Middle frontal gyrus (tissue), 1 donor: ENCODE results near the gene SASS6.
"Not testable (repeated sequence)": the region's sequence is repeated elsewhere in the genome, so short reads cannot be mapped to it uniquely, and the experiment has no call there.

Source experiments
- DNase-seq: peaks from one replicate; pipeline ENCODE4 v3.0.0-alpha.2; 2015; ENCODE audit warnings: low spot score; ENCODE audit errors: extremely low spot score

SASS6 gene

GRCh38 chr1:100050139-100050538 is 82.6 kb downstream of the SASS6 start:
- no peak for DNase-seq

- not testable (repeated sequence) for DNase-seq
Observed at GRCh38 chr1:100047235-100047708, 85.5 kb downstream of the SASS6 start.

- no peak for DNase-seq
Observed at GRCh38 chr1:100045206-100045605, 87.5 kb downstream of the SASS6 start.

- DNase-seq: no peak
Observed at GRCh38 chr1:100039591-100039990, 93.1 kb downstream of the SASS6 start.

GRCh38 chr1:100038660-100039287 is 94.0 kb downstream of the SASS6 start:
- no peak for DNase-seq

- DNase-seq: peak; percentile 83
Observed at GRCh38 chr1:100037927-100038659, 94.6 kb downstream of the SASS6 start.

- DNase-seq: no peak
Observed at GRCh38 chr1:100037656-100037926, 95.1 kb downstream of the SASS6 start.

GRCh38 chr1:100036718-100037655 is 95.7 kb downstream of the SASS6 start:
- no peak for DNase-seq

GRCh38 chr1:100035214-100035613 is 97.5 kb downstream of the SASS6 start:
- no peak for DNase-seq

- no peak for DNase-seq
Observed at GRCh38 chr1:100034470-100034869, 98.3 kb downstream of the SASS6 start.
